C1 segment of cervical spinal cord (tissue), 14 donors: Measurements from ENCODE around the gene EIF4G3.
A peak's percentile ranks its signal among the peaks of the same experiment; 100 is the strongest.

ENCODE experiments used
- DNase-seq, 14 donors: peaks; one replicate each; lab custom pipeline; 2025; lab: John Stamatoyannopoulos, UW

Gene EIF4G3

GRCh38 chr1:20993716-20994575 lies 182.8 kb downstream of the EIF4G3 start:
- no peak for DNase-seq

- no peak for DNase-seq
Observed at GRCh38 chr1:20992322-20993056, 184.2 kb downstream of the EIF4G3 start.

- no peak for DNase-seq
Observed at GRCh38 chr1:20988943-20989342, 187.8 kb downstream of the EIF4G3 start.

GRCh38 chr1:20987831-20988825 lies 188.6 kb downstream of the EIF4G3 start:
- DNase-seq = no peak

GRCh38 chr1:20983297-20983889 lies 193.3 kb downstream of the EIF4G3 start:
- DNase-seq = no peak

GRCh38 chr1:20982316-20982715 lies 194.4 kb downstream of the EIF4G3 start:
- no peak for DNase-seq

- peak in 1 of 14 donors; percentile 8 for DNase-seq
Observed at GRCh38 chr1:20981915-20982314, 194.8 kb downstream of the EIF4G3 start.

GRCh38 chr1:20980051-20980450 lies 196.6 kb downstream of the EIF4G3 start:
- DNase-seq = no peak

GRCh38 chr1:20978413-20978812 lies 198.3 kb downstream of the EIF4G3 start:
- DNase-seq = no peak

- DNase-seq = no peak
Observed at GRCh38 chr1:20975668-20976067, 201.0 kb downstream of the EIF4G3 start.

GRCh38 chr1:20974951-20975350 lies 201.7 kb downstream of the EIF4G3 start:
- DNase-seq = no peak

GRCh38 chr1:20974069-20974468 lies 202.6 kb downstream of the EIF4G3 start:
- DNase-seq = no peak

GRCh38 chr1:20972855-20973254 lies 203.8 kb downstream of the EIF4G3 start:
- DNase-seq = no peak

- no peak for DNase-seq
Observed at GRCh38 chr1:20964540-20965484, 211.9 kb downstream of the EIF4G3 start.

- no peak for DNase-seq
Observed at GRCh38 chr1:20962576-20963258, 214.0 kb downstream of the EIF4G3 start.

- no peak for DNase-seq
Observed at GRCh38 chr1:20958430-20958829, 218.3 kb downstream of the EIF4G3 start.

- no peak for DNase-seq
Observed at GRCh38 chr1:20956272-20956671, 220.4 kb downstream of the EIF4G3 start.

GRCh38 chr1:20950679-20951078 lies 226.0 kb downstream of the EIF4G3 start:
- no peak for DNase-seq

GRCh38 chr1:20949871-20950590 lies 226.7 kb downstream of the EIF4G3 start:
- no peak for DNase-seq
